Testis (tissue), 2 donors: ENCODE measurements around the gene DLL3.

Source experiments
- CTCF ChIP-seq, 3 experiments: fragments of 450-650 bp in 2 of 3; fragments of 200-600 bp in 1 of 3; sonication (generic) in 1 of 3; IDR thresholded peaks; one replicate each; pipeline ENCODE4 v1.5.1; 2016 to 2019; ENCODE audit warnings: antibody characterized with exemption in 3 of 3, mild to moderate bottlenecking in 2 of 3, moderate library complexity in 1 of 3
- POLR2A ChIP-seq: fragments of 450-650 bp; IDR thresholded peaks from one replicate; pipeline ENCODE4 v1.6.1; 2017; ENCODE audit warnings: antibody characterized with exemption, mild to moderate bottlenecking, moderate library complexity

GRCh38 chr19:39506598-39506943 lies 7.8 kb downstream of the DLL3 start:
- no peak for TF ChIP-seq CTCF (IDR thresholded peaks at IDR 0.05)
- no peak for TF ChIP-seq POLR2A
